T-helper 17 cell (primary cell): ENCODE data around the gene COPS3. TPM values are rescaled to one million over a fixed set of nuclear protein-coding genes. Genes with fewer than 3 reads are reported as not detected.

Source experiments
- ATAC-seq: fragments of 150-1000 bp; cut with Tn5 transposase; 2 replicates; pipeline ENCODE4 v1.10.0; 2021; ENCODE audit warnings: mild to moderate bottlenecking, moderate library complexity
- DNase-seq, 3 donors: peaks; one replicate each; pipeline versions ENCODE4 v3.0.0 to v3.0.0-alpha.2; 2020 to 2021
- H3K9me3 ChIP-seq: one replicate; pipeline ENCODE4 v1.7.0; 2013; ENCODE audit warnings: low read length, mild to moderate bottlenecking; ENCODE audit not compliant: control insufficient read depth, poor library complexity, severe bottlenecking
- H3K27ac Mint-ChIP-seq: one replicate; pipeline ENCODE4 v1.8.0; 2022; ENCODE audit warnings: mild to moderate bottlenecking, moderate library complexity, mixed read lengths
- H3K27me3 Mint-ChIP-seq: one replicate; pipeline ENCODE4 v1.8.0; 2022; ENCODE audit warnings: mixed read lengths
- H3K36me3 Mint-ChIP-seq: one replicate; pipeline ENCODE4 v1.8.0; 2022; ENCODE audit warnings: low read depth, mixed read lengths
- H3K4me1 Mint-ChIP-seq: one replicate; pipeline ENCODE4 v1.8.0; 2022; ENCODE audit warnings: mild to moderate bottlenecking, mixed read lengths
- H3K4me3 Mint-ChIP-seq: one replicate; pipeline ENCODE4 v1.8.0; 2022; ENCODE audit warnings: mild to moderate bottlenecking, moderate library complexity, mixed read lengths
- total RNA-seq, 4 donors: library from RNA in 2 of 4; stranded (reverse) in 2 of 4; gene quantifications; one replicate each; pipeline ENCODE4 v1.2.3 and lab custom pipeline; 2022 to 2026

The COPS3 gene
- total RNA-seq, 2 donors from 2014 or later = 87.8 to 89.1 TPM

DNA sequence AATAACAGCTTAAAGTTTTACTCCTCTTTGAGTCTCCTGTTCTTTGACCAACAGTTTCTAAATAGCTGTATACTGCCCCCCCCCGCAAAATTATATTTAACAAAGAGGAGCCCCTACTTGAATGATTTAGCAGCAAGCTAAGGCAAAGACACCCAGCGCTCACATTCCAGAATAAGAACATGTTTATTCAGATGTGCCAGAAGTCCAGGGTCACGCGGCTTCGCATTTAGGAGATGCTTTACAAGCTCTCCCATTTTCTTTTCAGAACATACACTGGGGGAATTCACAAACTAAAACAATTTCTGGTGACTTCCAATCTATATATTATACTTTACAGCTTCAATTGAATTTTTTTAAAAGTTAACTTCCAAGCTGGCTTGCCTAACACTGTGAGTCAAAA lies 80.2 kb downstream of the COPS3 start:
- Mint-ChIP-seq H3K4me3 (no peak overlapping the region), H3K4me1 (peaks cover 31% of the 10 kb centered on the region), H3K36me3 (peaks cover 3% of the 10 kb centered on the region), H3K27me3 (no peaks in the 10 kb centered on the region), H3K27ac (no peak overlapping the region)
- no peak for ATAC-seq
- H3K9me3 ChIP-seq = no peaks in the 10 kb centered on the region
- DNase-seq = no peak

DNA sequence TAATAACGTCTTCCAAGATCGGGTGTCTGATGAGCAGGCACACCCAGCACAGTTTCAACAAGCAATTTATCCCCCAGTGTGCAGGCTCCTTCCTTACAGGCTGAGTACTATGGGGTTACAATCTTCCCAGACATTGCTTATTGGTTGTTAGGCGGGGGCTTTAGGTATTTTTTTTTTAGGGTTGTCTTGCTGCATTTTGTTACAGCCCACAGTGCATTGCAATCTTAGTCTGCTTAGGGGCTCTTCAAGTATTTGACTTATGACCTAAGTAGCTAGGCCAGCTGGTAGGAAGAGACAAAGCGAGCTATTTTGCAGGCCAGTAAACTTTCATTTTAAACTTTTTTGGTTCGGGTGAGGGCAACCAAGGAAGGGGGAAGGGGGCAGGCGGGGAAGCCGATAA lies 80.7 kb downstream of the COPS3 start:
- peak overlapping the region; percentile 43 for H3K27ac Mint-ChIP-seq
- ATAC-seq = no peak

DNA sequence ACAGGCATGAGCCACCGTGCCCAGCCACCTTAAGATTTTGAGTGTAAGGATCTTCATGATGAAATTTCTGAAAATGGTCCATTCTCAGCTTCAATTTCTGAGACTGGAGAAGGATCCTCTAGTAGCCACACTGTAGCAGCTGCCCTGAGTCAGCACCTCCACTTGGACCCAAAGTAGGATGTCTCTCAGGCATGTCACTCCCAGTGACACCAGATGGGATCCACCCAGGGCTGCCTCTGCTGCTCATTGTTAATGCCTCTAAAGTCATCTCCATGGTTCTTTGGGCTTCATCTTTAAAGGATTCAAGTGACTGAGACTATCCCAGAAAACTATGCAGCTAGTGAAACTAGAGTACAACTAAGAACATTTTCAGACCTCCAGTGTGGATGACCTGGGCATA lies 82.8 kb downstream of the COPS3 start:
- peaks cover 11% of the 10 kb centered on the region for H3K4me1 Mint-ChIP-seq
- ATAC-seq = no peak
- peak overlapping the region; percentile 68 for H3K27ac Mint-ChIP-seq
- H3K4me3 Mint-ChIP-seq = no peak overlapping the region
- H3K9me3 ChIP-seq = no peaks in the 10 kb centered on the region
- no peak for DNase-seq
- H3K27me3 Mint-ChIP-seq = no peaks in the 10 kb centered on the region
- peaks cover 3% of the 10 kb centered on the region for H3K36me3 Mint-ChIP-seq

More for the DNA sequence above, 80.7 kb downstream of the COPS3 start:
- H3K9me3 ChIP-seq = no peaks in the 10 kb centered on the region
- Mint-ChIP-seq H3K4me3 (no peak overlapping the region), H3K27me3 (no peaks in the 10 kb centered on the region), H3K36me3 (peaks cover 3% of the 10 kb centered on the region), H3K4me1 (peaks cover 29% of the 10 kb centered on the region)
- DNase-seq = no peak

DNA sequence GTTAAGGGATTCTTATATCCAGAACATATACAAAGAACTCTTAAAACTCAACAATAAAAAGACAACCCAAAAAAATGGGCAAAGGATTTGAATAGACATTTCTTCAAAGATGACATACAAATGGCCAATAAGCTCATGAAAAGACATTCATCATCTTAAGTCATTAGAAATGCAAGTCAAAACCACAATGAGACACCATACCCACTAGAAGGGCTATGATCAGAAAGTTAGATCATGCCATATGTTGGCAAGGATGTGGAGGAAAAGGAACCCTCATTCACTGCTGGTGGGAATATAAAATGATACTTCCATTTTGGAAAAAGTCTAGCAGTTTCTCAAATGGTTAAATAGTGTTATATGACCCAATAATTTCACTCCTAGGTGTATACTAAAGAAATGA lies 84.3 kb downstream of the COPS3 start:
- Mint-ChIP-seq H3K4me3 (no peak overlapping the region), H3K4me1 (peaks cover 7% of the 10 kb centered on the region), H3K36me3 (no peaks in the 10 kb centered on the region), H3K27ac (peak overlapping the region; percentile 4), H3K27me3 (no peaks in the 10 kb centered on the region)
- H3K9me3 ChIP-seq = no peaks in the 10 kb centered on the region
- ATAC-seq = no peak
- no peak for DNase-seq

Other genes starting within 250 kb of the COPS3 start
- gene MPRIP, start 238.8 kb downstream of the COPS3 start, total RNA-seq = 100 to 1,000 TPM; 268 to 269 TPM
- 10 to 100 TPM; 13.2 to 15.3 TPM for gene PLD6, start 74.9 kb downstream of the COPS3 start, total RNA-seq
- gene FLCN, start 44.1 kb downstream of the COPS3 start, total RNA-seq = 10 to 100 TPM; 34.1 to 44.9 TPM
- gene NT5M, start 22.1 kb upstream of the COPS3 start, total RNA-seq = 10 to 100 TPM in 1 of 2 donors, 1 to 10 TPM in 1; 2.5 to 24.0 TPM
- 10 to 100 TPM; 16.5 to 24.7 TPM for gene MED9, start 195.8 kb upstream of the COPS3 start, total RNA-seq
- 1 to 10 TPM in 1 of 2 donors, under 1 TPM in 1; 0.97 to 1.4 TPM for gene RASD1, start 215.1 kb upstream of the COPS3 start, total RNA-seq